Endodermal cell (in vitro differentiated cells): ENCODE results near the gene CA5A. TPM values are rescaled to one million over a fixed set of nuclear protein-coding genes. Genes with fewer than 3 reads are reported as not detected.

Experiments
- DNase-seq: peaks from one replicate; pipeline ENCODE4 v3.0.0-alpha.2; 2017
- H3K27ac ChIP-seq: 2 replicates; pipeline ENCODE4 v1.5.1; 2013; ENCODE audit warnings: mild to moderate bottlenecking, low read depth, low read length, moderate library complexity
- H3K27me3 ChIP-seq: 2 replicates; pipeline ENCODE4 v1.6.1; 2013; ENCODE audit warnings: mild to moderate bottlenecking, low read length, moderate library complexity; ENCODE audit not compliant: insufficient read depth, control insufficient read depth, poor library complexity, severe bottlenecking
- H3K36me3 ChIP-seq: 2 replicates; pipeline ENCODE4 v1.7.0; 2013; ENCODE audit warnings: mild to moderate bottlenecking, low read length, moderate library complexity; ENCODE audit not compliant: control insufficient read depth, insufficient read depth
- H3K4me1 ChIP-seq: one replicate; pipeline ENCODE4 v1.7.0; 2013; ENCODE audit warnings: low read length; ENCODE audit not compliant: control insufficient read depth, insufficient read depth
- H3K4me3 ChIP-seq: 2 replicates; pipeline ENCODE4 v1.5.1; 2013; ENCODE audit warnings: mild to moderate bottlenecking, low read length, moderate library complexity
- H3K9ac ChIP-seq: 2 replicates; pipeline ENCODE4 v1.6.1; 2013; ENCODE audit warnings: mild to moderate bottlenecking, low read length, moderate library complexity; ENCODE audit not compliant: poor library complexity, severe bottlenecking; ENCODE audit errors: extremely low read depth
- H3K9me3 ChIP-seq: 2 replicates; pipeline ENCODE4 v1.6.1; 2013; ENCODE audit warnings: mild to moderate bottlenecking, low read length, moderate library complexity; ENCODE audit not compliant: control insufficient read depth
- H3K27ac Mint-ChIP-seq: 2 replicates; pipeline ENCODE4 v1.8.0; 2020; ENCODE audit warnings: mixed read lengths
- H3K27me3 Mint-ChIP-seq: 2 replicates; pipeline ENCODE4 v1.8.0; 2021; ENCODE audit warnings: mild to moderate bottlenecking, mixed read lengths; ENCODE audit not compliant: insufficient read depth
- H3K36me3 Mint-ChIP-seq: 2 replicates; pipeline ENCODE4 v1.8.0; 2020; ENCODE audit warnings: low read depth, mixed read lengths
- H3K4me1 Mint-ChIP-seq: 2 replicates; pipeline ENCODE4 v1.8.0; 2020; ENCODE audit warnings: mixed read lengths
- H3K4me3 Mint-ChIP-seq: 2 replicates; pipeline ENCODE4 v1.8.0; 2020; ENCODE audit warnings: mild to moderate bottlenecking, moderate library complexity, mixed read lengths
- H3K9me3 Mint-ChIP-seq: 2 replicates; pipeline ENCODE4 v1.8.0; 2020; ENCODE audit warnings: mild to moderate bottlenecking, mixed read lengths
- CTCF ChIP-seq: fragments of 200-600 bp; sonication (generic); conservative IDR thresholded peaks from 2 replicates; pipeline ENCODE4 v1.5.0; 2021; ENCODE audit warnings: antibody characterized with exemption, mild to moderate bottlenecking
- WGBS, 2 experiments: methylation state at CpG; one replicate each; pipeline versions ENCODE4 v1.1.5 to v1.1.7; 2013; ENCODE audit warnings: missing lambda C conversion rate in 2 of 2, mixed read lengths in 1 of 2; ENCODE audit not compliant: insufficient coverage in 1 of 2, insufficient read length in 1 of 2; 5-methylcytosine and 5-hydroxymethylcytosine counted together
- total RNA-seq, 2 donors: library from RNA; stranded (reverse); fragmentation: NEBNext Ultra II Directional in 1 of 2; extraction: Animal tissue kit (Norgen Biotek cat#: 25700) in 1 of 2; gene quantifications; 2 replicates in 1 of 2; 3 replicates in 1 of 2; pipeline ENCODE4 v1.2.1, GENCODE V29; 2021

The CA5A gene
- total RNA-seq, 2 donors from 2014 or later, result not detected

- 88 to 90% methylated on average over 12 to 22 of the region's 22 CpGs for WGBS, 2 experiments
- H3K4me1 ChIP-seq, result no peaks in the 10 kb centered on the region
- TF ChIP-seq CTCF, result no peak
- H3K4me3 ChIP-seq, result no peak overlapping the region
- H3K27me3 ChIP-seq, result no peaks in the 10 kb centered on the region
- peak; percentile 84 for DNase-seq
- Mint-ChIP-seq H3K9me3 (no peaks in the 10 kb centered on the region), H3K4me3 (no peak overlapping the region), H3K36me3 (no peaks in the 10 kb centered on the region), H3K27me3 (no peaks in the 10 kb centered on the region), H3K27ac (peak overlapping the region; percentile 35), H3K4me1 (no peaks in the 10 kb centered on the region)
- H3K9me3 ChIP-seq, result no peaks in the 10 kb centered on the region
- no peak overlapping the region for H3K9ac ChIP-seq
- no peaks in the 10 kb centered on the region for H3K36me3 ChIP-seq
- no peak overlapping the region for H3K27ac ChIP-seq
Observed at GRCh38 chr16:87945351-87946042, 9.2 kb upstream of the CA5A start.

- no peak overlapping the region for H3K27ac Mint-ChIP-seq
- no peaks in the 10 kb centered on the region for H3K36me3 Mint-ChIP-seq
- no peak overlapping the region for H3K9ac ChIP-seq
- 87 to 90% methylated on average over 3 to 5 of the region's 5 CpGs for WGBS, 2 experiments
- H3K27me3 Mint-ChIP-seq, result no peaks in the 10 kb centered on the region
- no peak overlapping the region for H3K4me3 ChIP-seq
- no peaks in the 10 kb centered on the region for H3K9me3 ChIP-seq
- DNase-seq, result no peak
- no peaks in the 10 kb centered on the region for H3K27me3 ChIP-seq
- H3K9me3 Mint-ChIP-seq, result no peaks in the 10 kb centered on the region
- H3K4me3 Mint-ChIP-seq, result no peak overlapping the region
- H3K4me1 ChIP-seq, result no peaks in the 10 kb centered on the region
- TF ChIP-seq CTCF, result no peak
- no peaks in the 10 kb centered on the region for H3K4me1 Mint-ChIP-seq
- H3K36me3 ChIP-seq, result no peaks in the 10 kb centered on the region
- no peak overlapping the region for H3K27ac ChIP-seq
Observed at GRCh38 chr16:87942680-87943079, 6.4 kb upstream of the CA5A start.

- Histone ChIP-seq H3K4me3 (no peak overlapping the region), H3K36me3 (no peaks in the 10 kb centered on the region), H3K4me1 (no peaks in the 10 kb centered on the region), H3K9ac (no peak overlapping the region), H3K27ac (no peak overlapping the region), H3K27me3 (no peaks in the 10 kb centered on the region), H3K9me3 (no peaks in the 10 kb centered on the region)
- Mint-ChIP-seq H3K36me3 (no peaks in the 10 kb centered on the region), H3K4me1 (no peaks in the 10 kb centered on the region), H3K27ac (no peak overlapping the region), H3K4me3 (no peak overlapping the region), H3K27me3 (peaks cover 2% of the 10 kb centered on the region), H3K9me3 (no peaks in the 10 kb centered on the region)
- no peak for TF ChIP-seq CTCF
- WGBS, 2 experiments, result 94 to 100% methylated on average over 4 to 13 of the region's 13 CpGs
- DNase-seq, result no peak
Observed at GRCh38 chr16:87939562-87940423, 3.5 kb upstream of the CA5A start.
